ENCODE data around the gene UNC5C.

DNA sequence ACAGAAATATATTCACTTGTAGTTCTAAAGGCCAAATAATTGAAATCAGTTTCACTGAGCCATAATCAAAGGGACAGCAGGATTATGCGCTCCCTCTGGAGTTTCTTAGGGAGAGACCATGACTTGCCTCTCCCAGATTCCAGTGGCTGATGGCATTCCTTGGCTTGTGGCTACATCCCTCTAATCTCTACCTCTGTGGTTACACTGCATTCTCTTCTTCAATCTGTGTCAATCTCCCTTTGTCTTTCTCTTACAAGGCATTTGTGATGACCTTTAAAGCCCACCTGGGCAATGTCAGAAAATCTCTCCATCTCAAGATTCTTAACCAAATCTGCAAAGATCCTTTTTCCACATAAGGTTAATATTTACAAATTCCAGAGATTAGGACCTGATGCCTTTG, 260.2 kb downstream of the UNC5C start:
- TF ChIP-seq POLR2A (IDR thresholded peaks at IDR 0.05; ENCODE audit: low read depth, low read length): no peak
- TF ChIP-seq EZH2 (IDR thresholded peaks at IDR 0.05; ENCODE audit: borderline replicate concordance, control insufficient read depth, low read depth, low read length): no peak
- TF ChIP-seq CREM (IDR thresholded peaks at IDR 0.05; ENCODE audit: low read depth): no peak
- TF ChIP-seq FOXM1 (IDR thresholded peaks at IDR 0.05; ENCODE audit: low read depth, low read length): no peak
- no peak for TF ChIP-seq TCF12 (IDR thresholded peaks at IDR 0.05; ENCODE audit: low read depth, low read length)
- TF ChIP-seq YY1 (IDR thresholded peaks at IDR 0.05; ENCODE audit: low read depth, low read length): no peak
- TF ChIP-seq NFYB (IDR thresholded peaks at IDR 0.05; ENCODE audit: insufficient read depth, low read depth, low read length): no peak
- no peak for TF ChIP-seq CHD1 (IDR thresholded peaks at IDR 0.05; ENCODE audit: low read depth, low read length)
- TF ChIP-seq CHD4 (IDR thresholded peaks at IDR 0.05): no peak
- TF ChIP-seq, protein P1, sequence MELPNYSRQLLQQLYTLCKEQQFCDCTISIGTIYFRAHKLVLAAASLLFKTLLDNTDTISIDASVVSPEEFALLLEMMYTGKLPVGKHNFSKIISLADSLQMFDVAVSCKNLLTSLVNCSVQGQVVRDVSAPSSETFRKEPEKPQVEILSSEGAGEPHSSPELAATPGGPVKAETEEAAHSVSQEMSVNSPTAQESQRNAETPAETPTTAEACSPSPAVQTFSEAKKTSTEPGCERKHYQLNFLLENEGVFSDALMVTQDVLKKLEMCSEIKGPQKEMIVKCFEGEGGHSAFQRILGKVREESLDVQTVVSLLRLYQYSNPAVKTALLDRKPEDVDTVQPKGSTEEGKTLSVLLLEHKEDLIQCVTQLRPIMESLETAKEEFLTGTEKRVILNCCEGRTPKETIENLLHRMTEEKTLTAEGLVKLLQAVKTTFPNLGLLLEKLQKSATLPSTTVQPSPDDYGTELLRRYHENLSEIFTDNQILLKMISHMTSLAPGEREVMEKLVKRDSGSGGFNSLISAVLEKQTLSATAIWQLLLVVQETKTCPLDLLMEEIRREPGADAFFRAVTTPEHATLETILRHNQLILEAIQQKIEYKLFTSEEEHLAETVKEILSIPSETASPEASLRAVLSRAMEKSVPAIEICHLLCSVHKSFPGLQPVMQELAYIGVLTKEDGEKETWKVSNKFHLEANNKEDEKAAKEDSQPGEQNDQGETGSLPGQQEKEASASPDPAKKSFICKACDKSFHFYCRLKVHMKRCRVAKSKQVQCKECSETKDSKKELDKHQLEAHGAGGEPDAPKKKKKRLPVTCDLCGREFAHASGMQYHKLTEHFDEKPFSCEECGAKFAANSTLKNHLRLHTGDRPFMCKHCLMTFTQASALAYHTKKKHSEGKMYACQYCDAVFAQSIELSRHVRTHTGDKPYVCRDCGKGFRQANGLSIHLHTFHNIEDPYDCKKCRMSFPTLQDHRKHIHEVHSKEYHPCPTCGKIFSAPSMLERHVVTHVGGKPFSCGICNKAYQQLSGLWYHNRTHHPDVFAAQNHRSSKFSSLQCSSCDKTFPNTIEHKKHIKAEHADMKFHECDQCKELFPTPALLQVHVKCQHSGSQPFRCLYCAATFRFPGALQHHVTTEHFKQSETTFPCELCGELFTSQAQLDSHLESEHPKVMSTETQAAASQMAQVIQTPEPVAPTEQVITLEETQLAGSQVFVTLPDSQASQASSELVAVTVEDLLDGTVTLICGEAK (IDR thresholded peaks at IDR 0.05; ENCODE audit: borderline replicate concordance): no peak
- no peak for TF ChIP-seq ETV6 (conservative IDR thresholded peaks at IDR 0.05 in 1 of 2, IDR thresholded peaks at IDR 0.05 in 1 of 2; ENCODE audit: borderline replicate concordance in 1 of 2, low read depth in 1 of 2)

Data from GM12878 (cell line).